SK-N-SH (cell line): ENCODE results near the gene CIROP. TPM values are rescaled to one million over a fixed set of nuclear protein-coding genes. Genes with fewer than 3 reads are reported as not detected.

Source experiments
- CTCF ChIA-PET: fragments of 300-600, 350-600 bp; formaldehyde crosslinking; extraction: SDS; loops from one replicate; lab custom pipeline; 2021; lab: Yijun Ruan, JAX
- POLR2A ChIA-PET: fragments of 350-600 bp; sonication (Branson Sonifier 250); formaldehyde crosslinking; extraction: SDS; loops from one replicate; lab custom pipeline; 2020; ENCODE audit warnings: antibody characterized with exemption, inconsistent platforms; lab: Yijun Ruan, JAX
- DNase-seq: peaks from one replicate; pipeline ENCODE4 v3.0.0; 2012
- H2AFZ ChIP-seq: fragments of 200-600 bp; sonication (generic); 2 replicates; pipeline ENCODE4 v1.8.1; 2016; ENCODE audit warnings: antibody characterized with exemption, mild to moderate bottlenecking, low read depth
- H3F3A ChIP-seq: fragments of 200-600 bp; sonication (generic); replicated peaks from 2 replicates; pipeline ENCODE3; 2016; ENCODE audit warnings: antibody characterized with exemption, mild to moderate bottlenecking; ENCODE audit not compliant: insufficient read depth
- H3K27ac ChIP-seq, 2 experiments: fragments of 200-500 bp in 1 of 2; fragments of 200-600 bp in 1 of 2; sonication (Bioruptor generic) in 1 of 2; sonication (generic), shearing (Covaris generic) in 1 of 2; 2 replicates each; pipeline versions ENCODE4 v1.5.1 to v1.6.1; 2014 to 2016; ENCODE audit warnings: low read depth in 2 of 2, inconsistent platforms in 1 of 2, low read length in 1 of 2, mild to moderate bottlenecking in 1 of 2, mixed read lengths in 1 of 2
- H3K27me3 ChIP-seq: fragments of 200-600 bp; sonication (generic), shearing (Covaris generic); 2 replicates; pipeline ENCODE4 v1.6.1; 2016; ENCODE audit warnings: mixed run types; ENCODE audit not compliant: insufficient read depth
- H3K36me3 ChIP-seq, 2 experiments: fragments of 200-500 bp in 1 of 2; fragments of 200-600 bp in 1 of 2; sonication (Bioruptor generic) in 1 of 2; sonication (generic) in 1 of 2; replicated peaks in 1 of 2; 2 replicates each; pipeline versions ENCODE3 to v1.5.1; 2014 to 2016; ENCODE audit warnings: low read length in 1 of 2, mild to moderate bottlenecking in 1 of 2; ENCODE audit not compliant: insufficient read depth in 2 of 2, control insufficient read depth in 1 of 2
- H3K4me1 ChIP-seq, 2 experiments: fragments of 200-500 bp in 1 of 2; fragments of 200-600 bp in 1 of 2; sonication (Bioruptor generic) in 1 of 2; sonication (generic), shearing (Covaris generic) in 1 of 2; 2 replicates each; pipeline versions ENCODE4 v1.5.1 to v1.6.1; 2014 to 2016; ENCODE audit warnings: low read depth in 1 of 2, low read length in 1 of 2, mixed run types in 1 of 2; ENCODE audit not compliant: insufficient read depth in 2 of 2, control insufficient read depth in 1 of 2
- H3K4me2 ChIP-seq: fragments of 200-600 bp; sonication (generic), shearing (Covaris generic); 2 replicates; pipeline ENCODE4 v1.6.1; 2017; ENCODE audit warnings: mixed run types
- H3K4me3 ChIP-seq, 2 experiments: fragments of 200-500 bp in 1 of 2; fragments of 200-600 bp in 1 of 2; sonication (Bioruptor generic) in 1 of 2; sonication (generic), shearing (Covaris generic) in 1 of 2; 2 replicates each; pipeline versions ENCODE4 v1.5.1 to v1.8.1; 2014 to 2016; ENCODE audit warnings: low read depth in 2 of 2, inconsistent platforms in 1 of 2, low read length in 1 of 2, mild to moderate bottlenecking in 1 of 2, mixed read lengths in 1 of 2, moderate library complexity in 1 of 2
- H3K79me2 ChIP-seq: fragments of 200-600 bp; sonication (generic); 2 replicates; pipeline ENCODE4 v1.8.1; 2017; ENCODE audit warnings: mild to moderate bottlenecking; ENCODE audit not compliant: insufficient read depth
- H3K9ac ChIP-seq: fragments of 200-600 bp; sonication (generic); 2 replicates; pipeline ENCODE4 v1.6.1; 2017; ENCODE audit warnings: mixed run types
- H3K9me2 ChIP-seq: fragments of 200-600 bp; sonication (generic); 2 replicates; pipeline ENCODE4 v1.6.1; 2017; ENCODE audit warnings: mixed run types
- H3K9me3 ChIP-seq: fragments of 200-600 bp; sonication (generic); 2 replicates; pipeline ENCODE4 v1.6.1; 2017; ENCODE audit warnings: mixed run types, mild to moderate bottlenecking, moderate library complexity
- H4K20me1 ChIP-seq: fragments of 200-600 bp; sonication (generic); 2 replicates; pipeline ENCODE4 v1.6.1; 2017; ENCODE audit warnings: mild to moderate bottlenecking, mixed run types; ENCODE audit not compliant: insufficient read depth
- CHD2 ChIP-seq: fragments of 150-350 bp; IDR thresholded peaks from 2 replicates; pipeline ENCODE4 v1.6.1; 2018; ENCODE audit warnings: low read length; ENCODE audit not compliant: partially characterized antibody
- CTCF ChIP-seq: fragments of 200-600 bp; sonication (generic); IDR thresholded peaks from 2 replicates; pipeline ENCODE4 v1.6.1; 2017; ENCODE audit warnings: antibody characterized with exemption, mild to moderate bottlenecking, moderate library complexity
- FOXJ3 ChIP-seq: sonication (generic); formaldehyde crosslinking; IDR thresholded peaks from 2 replicates; pipeline ENCODE4 v1.5.1; 2020; ENCODE audit warnings: mild to moderate bottlenecking, missing genetic modification reagents
- FOXM1 ChIP-seq: IDR thresholded peaks from 2 replicates; pipeline ENCODE4 v1.4.0; 2012; ENCODE audit warnings: low read depth, mild to moderate bottlenecking
- GABPA ChIP-seq: IDR thresholded peaks from 2 replicates; pipeline ENCODE4 v1.4.0; 2012; ENCODE audit warnings: low read depth, mild to moderate bottlenecking
- RAD21 ChIP-seq: IDR thresholded peaks from 2 replicates; pipeline ENCODE4 v1.6.1; 2012; ENCODE audit warnings: mild to moderate bottlenecking, low read length
- TAF1 ChIP-seq: IDR thresholded peaks from 2 replicates; pipeline ENCODE4 v1.6.1; 2012; ENCODE audit warnings: low read depth, mild to moderate bottlenecking, low read length, moderate library complexity, borderline replicate concordance
- TCF12 ChIP-seq: IDR thresholded peaks from 2 replicates; pipeline ENCODE4 v1.4.0; 2012
- YY1 ChIP-seq: IDR thresholded peaks from 2 replicates; pipeline ENCODE4 v1.4.0; 2012; ENCODE audit warnings: low read depth, mild to moderate bottlenecking
- WGBS: methylation state at CpG from one replicate; pipeline ENCODE4 v1.1.6; 2017; ENCODE audit warnings: low lambda C conversion rate; 5-methylcytosine and 5-hydroxymethylcytosine counted together
- polyA plus RNA-seq, 3 experiments: library from polyadenylated mRNA; depleted of rRNA; stranded (reverse); fragments of >200 nt; gene quantifications; 2 replicates each; pipeline ENCODE4 v1.2.3, GENCODE V29; 2012
- TF ChIP-seq, protein P1 (sequence below): IDR thresholded peaks from 2 replicates; pipeline ENCODE4 v1.4.0; 2012; ENCODE audit warnings: low read depth
- TF ChIP-seq, protein P2 (sequence below): IDR thresholded peaks from 2 replicates; pipeline ENCODE4; 2012
- TF ChIP-seq, protein P3 (sequence below): IDR thresholded peaks from 2 replicates; pipeline ENCODE4 v1.4.0; 2012; ENCODE audit warnings: low read depth, borderline replicate concordance

Gene CIROP
- polyA plus RNA-seq, 1 of the 3 experiments (the other 2 are of a cell fraction), result not detected

GRCh38 chr14:23076785-23077408, 27.9 kb downstream of the CIROP start:
- Histone ChIP-seq H3K4me2 (no peak overlapping the region), H3K27me3 (no peaks in the 10 kb centered on the region), H3K36me3 (peaks cover 74 to 87% of the 10 kb centered on the region in 2 experiments), H3K9me3 (no peaks in the 10 kb centered on the region), H3K79me2 (peaks cover 39% of the 10 kb centered on the region), H3K9me2 (no peaks in the 10 kb centered on the region), H3K9ac (no peak overlapping the region), H3F3A (peaks cover 60% of the 10 kb centered on the region), H3K4me3 (no peak overlapping the region), H3K27ac (0 out of 4 replicates have a peak overlapping the region, but pooled peaks of 1 of the 2 experiments have one; percentile 75), H2AFZ (no peak overlapping the region), H3K4me1 (peaks cover 6 to 30% of the 10 kb centered on the region in 2 experiments), H4K20me1 (no peaks in the 10 kb centered on the region)
- POLR2A ChIA-PET, result interaction anchor here (0.8 kb wide), 1 partner anchor 18 kb away, joined by 3 read pairs; the partner anchor contains the start of genes ACIN1 and C14orf119
- CTCF ChIA-PET, result interaction anchor here (0.6 to 5.8 kb wide), 33 partner anchors 9 to 249 kb away, joined by 3 to 73 read pairs (median 5); partner anchors contain the start of genes ACIN1, C14orf119, CDH24 and HAUS4
- DNase-seq, result peak; percentile 48
- 59% methylated on average over 5 of the region's 5 CpGs for WGBS
- TF ChIP-seq, protein P1, sequence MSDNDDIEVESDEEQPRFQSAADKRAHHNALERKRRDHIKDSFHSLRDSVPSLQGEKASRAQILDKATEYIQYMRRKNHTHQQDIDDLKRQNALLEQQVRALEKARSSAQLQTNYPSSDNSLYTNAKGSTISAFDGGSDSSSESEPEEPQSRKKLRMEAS, result no peak
- TF ChIP-seq RAD21 (peak; percentile 41), CTCF (peak; percentile 80)
- TF ChIP-seq, all 33 proteins: peak for 2

DNA sequence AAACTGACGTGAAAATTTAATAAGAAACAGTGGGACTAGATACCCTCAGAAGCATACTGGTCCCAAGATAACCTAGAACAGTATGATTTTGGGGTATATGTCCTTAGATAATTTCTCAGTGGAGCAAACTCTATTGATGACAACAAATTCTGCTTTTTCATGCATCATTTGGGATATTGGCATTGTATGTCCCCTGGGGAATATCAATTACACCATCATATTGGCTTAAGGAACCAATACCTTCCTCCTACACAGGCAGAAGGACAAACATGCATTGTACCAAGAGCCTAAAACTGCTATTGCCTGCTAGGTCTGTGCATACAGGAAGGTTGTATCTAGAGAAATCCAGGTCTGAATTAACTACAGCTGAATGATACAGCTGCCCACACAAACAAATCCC, 29.9 kb downstream of the CIROP start:
- TF ChIP-seq GABPA (no peak), FOXJ3 (no peak), RAD21 (no peak), YY1 (no peak), CHD2 (no peak), TCF12 (no peak), TAF1 (no peak), FOXM1 (no peak)
- TF ChIP-seq, protein P2, sequence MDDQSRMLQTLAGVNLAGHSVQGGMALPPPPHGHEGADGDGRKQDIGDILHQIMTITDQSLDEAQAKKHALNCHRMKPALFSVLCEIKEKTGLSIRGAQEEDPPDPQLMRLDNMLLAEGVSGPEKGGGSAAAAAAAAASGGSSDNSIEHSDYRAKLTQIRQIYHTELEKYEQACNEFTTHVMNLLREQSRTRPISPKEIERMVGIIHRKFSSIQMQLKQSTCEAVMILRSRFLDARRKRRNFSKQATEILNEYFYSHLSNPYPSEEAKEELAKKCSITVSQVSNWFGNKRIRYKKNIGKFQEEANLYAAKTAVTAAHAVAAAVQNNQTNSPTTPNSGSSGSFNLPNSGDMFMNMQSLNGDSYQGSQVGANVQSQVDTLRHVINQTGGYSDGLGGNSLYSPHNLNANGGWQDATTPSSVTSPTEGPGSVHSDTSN, result no peak
- TF ChIP-seq, protein P3, sequence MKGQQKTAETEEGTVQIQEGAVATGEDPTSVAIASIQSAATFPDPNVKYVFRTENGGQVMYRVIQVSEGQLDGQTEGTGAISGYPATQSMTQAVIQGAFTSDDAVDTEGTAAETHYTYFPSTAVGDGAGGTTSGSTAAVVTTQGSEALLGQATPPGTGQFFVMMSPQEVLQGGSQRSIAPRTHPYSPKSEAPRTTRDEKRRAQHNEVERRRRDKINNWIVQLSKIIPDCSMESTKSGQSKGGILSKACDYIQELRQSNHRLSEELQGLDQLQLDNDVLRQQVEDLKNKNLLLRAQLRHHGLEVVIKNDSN, result no peak
- H3K4me3 ChIP-seq, result no peak overlapping the region
- peaks cover 45% of the 10 kb centered on the region for H3F3A ChIP-seq
- WGBS, result 94% methylated on average over 1 of the region's 1 CpG
- H3K36me3 ChIP-seq, result peaks cover 57 to 68% of the 10 kb centered on the region in 2 experiments
- H3K9ac ChIP-seq, result no peak overlapping the region
- peaks cover 48% of the 10 kb centered on the region for H3K79me2 ChIP-seq
- H2AFZ ChIP-seq, result no peak overlapping the region
- ChIA-PET CTCF (interaction anchor here (0.6 to 2.9 kb wide), 4 partner anchors 46 to 109 kb away, joined by 3 to 7 read pairs (median 4); no protein-coding TSS in a partner anchor), POLR2A (no interaction called here)
- H3K9me2 ChIP-seq, result no peaks in the 10 kb centered on the region
- DNase-seq, result no peak
- peaks cover 16 to 29% of the 10 kb centered on the region in 2 experiments for H3K4me1 ChIP-seq
- H3K4me2 ChIP-seq, result no peak overlapping the region
- H3K9me3 ChIP-seq, result no peaks in the 10 kb centered on the region
- no peak overlapping the region for H3K27ac ChIP-seq
- H4K20me1 ChIP-seq, result no peaks in the 10 kb centered on the region
- no peaks in the 10 kb centered on the region for H3K27me3 ChIP-seq
